NB4 (cell line): ENCODE measurements around the gene CHEK1.
"Not testable (repeated sequence)": the region's sequence is repeated elsewhere in the genome, so short reads cannot be mapped to it uniquely, and the experiment has no call there.

Experiments
- MYC ChIP-seq: IDR thresholded peaks from 2 replicates; pipeline ENCODE4 v1.6.1; 2011; ENCODE audit warnings: low read depth, low read length
- POLR2A ChIP-seq: IDR thresholded peaks from 2 replicates; pipeline ENCODE4 v1.6.1; 2011; ENCODE audit warnings: mild to moderate bottlenecking; ENCODE audit not compliant: insufficient read length; ENCODE audit errors: extremely low read depth
- TF ChIP-seq, protein P1 (sequence below): IDR thresholded peaks from one replicate; pipeline ENCODE4 v1.5.1; 2012; ENCODE audit warnings: low read depth, low read length
- TF ChIP-seq, protein P2 (sequence below): IDR thresholded peaks from 2 replicates; pipeline ENCODE4 v1.6.1; 2011; ENCODE audit warnings: low read depth, low read length

DNA sequence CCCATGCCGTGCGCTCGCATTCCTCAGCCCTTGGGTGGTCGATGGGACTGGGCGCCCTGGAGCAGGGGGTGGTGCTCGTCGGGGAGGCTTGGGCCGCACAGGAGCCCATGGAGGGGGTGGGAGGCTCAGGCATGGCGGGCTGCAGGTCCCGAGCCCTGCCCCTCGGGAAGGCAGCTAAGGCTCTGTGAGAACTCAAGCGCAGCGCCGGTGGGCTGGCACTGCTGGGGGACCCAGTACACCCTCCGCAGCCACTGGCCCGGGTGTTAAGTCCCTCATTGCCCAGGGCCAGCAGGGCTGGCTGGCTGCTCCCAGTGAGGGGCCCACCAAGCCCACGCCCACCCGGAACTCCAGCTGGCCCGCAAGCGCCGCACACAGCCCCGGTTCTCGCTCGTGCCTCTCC is 79.7 kb downstream of the CHEK1 start:
- TF ChIP-seq, protein P1, sequence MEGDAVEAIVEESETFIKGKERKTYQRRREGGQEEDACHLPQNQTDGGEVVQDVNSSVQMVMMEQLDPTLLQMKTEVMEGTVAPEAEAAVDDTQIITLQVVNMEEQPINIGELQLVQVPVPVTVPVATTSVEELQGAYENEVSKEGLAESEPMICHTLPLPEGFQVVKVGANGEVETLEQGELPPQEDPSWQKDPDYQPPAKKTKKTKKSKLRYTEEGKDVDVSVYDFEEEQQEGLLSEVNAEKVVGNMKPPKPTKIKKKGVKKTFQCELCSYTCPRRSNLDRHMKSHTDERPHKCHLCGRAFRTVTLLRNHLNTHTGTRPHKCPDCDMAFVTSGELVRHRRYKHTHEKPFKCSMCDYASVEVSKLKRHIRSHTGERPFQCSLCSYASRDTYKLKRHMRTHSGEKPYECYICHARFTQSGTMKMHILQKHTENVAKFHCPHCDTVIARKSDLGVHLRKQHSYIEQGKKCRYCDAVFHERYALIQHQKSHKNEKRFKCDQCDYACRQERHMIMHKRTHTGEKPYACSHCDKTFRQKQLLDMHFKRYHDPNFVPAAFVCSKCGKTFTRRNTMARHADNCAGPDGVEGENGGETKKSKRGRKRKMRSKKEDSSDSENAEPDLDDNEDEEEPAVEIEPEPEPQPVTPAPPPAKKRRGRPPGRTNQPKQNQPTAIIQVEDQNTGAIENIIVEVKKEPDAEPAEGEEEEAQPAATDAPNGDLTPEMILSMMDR: not testable (repeated sequence)
- not testable (repeated sequence) for TF ChIP-seq POLR2A, MYC
- TF ChIP-seq, protein P2, sequence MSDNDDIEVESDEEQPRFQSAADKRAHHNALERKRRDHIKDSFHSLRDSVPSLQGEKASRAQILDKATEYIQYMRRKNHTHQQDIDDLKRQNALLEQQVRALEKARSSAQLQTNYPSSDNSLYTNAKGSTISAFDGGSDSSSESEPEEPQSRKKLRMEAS: not testable (repeated sequence)
